Caki2 (cell line): ENCODE data around the gene PSIP1. TPM values are rescaled to one million over a fixed set of nuclear protein-coding genes. Genes with fewer than 3 reads are reported as not detected.
"Not testable (repeated sequence)": the region's sequence is repeated elsewhere in the genome, so short reads cannot be mapped to it uniquely, and the experiment has no call there.

Experiments used
- DNase-seq: peaks from one replicate; pipeline ENCODE4 v3.0.0-alpha.2; 2015; ENCODE audit warnings: low read depth
- in situ Hi-C: cut with HindIII; loops from 2 replicates; pipeline ENCODE4 v1.10.0; 2016; ENCODE audit warnings: low sequenced_read_pairs, low pct_unique_long_range_greater_than_20kb, mixed read lengths
- total RNA-seq: library from RNA; depleted of rRNA; stranded (reverse); fragments of >200 nt; shearing (Covaris generic); gene quantifications from 2 replicates; pipeline ENCODE4 v1.2.3, GENCODE V29; 2014; ENCODE audit warnings: low replicate concordance; rRNA removed

Gene PSIP1
- 24.8 and 41.8 TPM in 2 replicates for total RNA-seq

- in situ Hi-C loops = no loop called here
- peak; percentile 83 for DNase-seq
Observed at GRCh38 chr9:15510789-15511575, at the start of gene PSIP1. Gene PSIP1, minus strand, starts transcription at chr9:15510970. Its CDS starts 782 bp downstream, at chr9:15510188.

- no peak for DNase-seq
- in situ Hi-C loops = no loop called here
Observed at GRCh38 chr9:15553528-15553898, 42.7 kb upstream of the PSIP1 start.

GRCh38 chr9:15552636-15553527 is 42.1 kb upstream of the PSIP1 start, which contains the start of gene CCDC171:
Gene CCDC171, plus strand, starts transcription at chr9:15553043. Its CDS starts 11,046 bp downstream, at chr9:15564089.
- in situ Hi-C loops = no loop called here
- DNase-seq = peak; percentile 89

- DNase-seq = no peak
- in situ Hi-C loops = no loop called here
Observed at GRCh38 chr9:15549611-15550010, 38.8 kb upstream of the PSIP1 start.

GRCh38 chr9:15543047-15543813 is 32.5 kb upstream of the PSIP1 start:
- in situ Hi-C loops = no loop called here
- no peak for DNase-seq

- DNase-seq = no peak
- in situ Hi-C loops = no loop called here
Observed at GRCh38 chr9:15542624-15543023, 31.9 kb upstream of the PSIP1 start.

- DNase-seq = no peak
- in situ Hi-C loops = no loop called here
Observed at GRCh38 chr9:15541872-15542271, 31.1 kb upstream of the PSIP1 start.

GRCh38 chr9:15531380-15531779 is 20.6 kb upstream of the PSIP1 start:
- in situ Hi-C loops = no loop called here
- DNase-seq = no peak

GRCh38 chr9:15529566-15530324 is 19.0 kb upstream of the PSIP1 start:
- no peak for DNase-seq
- in situ Hi-C loops = no loop called here

GRCh38 chr9:15527035-15527434 is 16.3 kb upstream of the PSIP1 start:
- in situ Hi-C loops = not testable (repeated sequence)

GRCh38 chr9:15525958-15526357 is 15.2 kb upstream of the PSIP1 start:
- no peak for DNase-seq
- in situ Hi-C loops = no loop called here

More at GRCh38 chr9:15527035-15527434, 16.3 kb upstream of the PSIP1 start:
- not testable (repeated sequence) for DNase-seq

- in situ Hi-C loops = no loop called here
- DNase-seq = no peak
Observed at GRCh38 chr9:15524845-15525455, 14.2 kb upstream of the PSIP1 start.

GRCh38 chr9:15522130-15522755 is 11.5 kb upstream of the PSIP1 start:
- in situ Hi-C loops = no loop called here
- no peak for DNase-seq

- DNase-seq = no peak
- in situ Hi-C loops = no loop called here
Observed at GRCh38 chr9:15521254-15521653, 10.5 kb upstream of the PSIP1 start.

- in situ Hi-C loops = no loop called here
- DNase-seq = no peak
Observed at GRCh38 chr9:15519831-15520230, 9.1 kb upstream of the PSIP1 start.

GRCh38 chr9:15513335-15513734 is 2.6 kb upstream of the PSIP1 start:
- DNase-seq = no peak
- in situ Hi-C loops = no loop called here

- DNase-seq = no peak
- in situ Hi-C loops = no loop called here
Observed at GRCh38 chr9:15512889-15513288, 2.1 kb upstream of the PSIP1 start.
